NB4 (cell line): Measurements from ENCODE around the gene CD79A.

Source experiments
- DNase-seq: peaks from one replicate; pipeline ENCODE4 v3.0.0; 2010; ENCODE audit warnings: low read depth
- H3K4me3 ChIP-seq: one replicate; pipeline ENCODE4 v1.5.1; 2011; ENCODE audit warnings: mild to moderate bottlenecking, low read depth, low read length, moderate library complexity
- CTCF ChIP-seq: IDR thresholded peaks from one replicate; pipeline ENCODE4 v1.5.1; 2012; ENCODE audit warnings: low read depth, low read length
- MAX ChIP-seq: IDR thresholded peaks from 2 replicates; pipeline ENCODE4 v1.6.1; 2011; ENCODE audit warnings: low read depth, low read length
- MYC ChIP-seq: IDR thresholded peaks from 2 replicates; pipeline ENCODE4 v1.6.1; 2011; ENCODE audit warnings: low read depth, low read length
- POLR2A ChIP-seq: IDR thresholded peaks from 2 replicates; pipeline ENCODE4 v1.6.1; 2011; ENCODE audit warnings: mild to moderate bottlenecking; ENCODE audit not compliant: insufficient read length; ENCODE audit errors: extremely low read depth

The CD79A gene

GRCh38 chr19:41922585-41922984, 45.5 kb downstream of the CD79A start:
- H3K4me3 ChIP-seq = no peak overlapping the region
- no peak for DNase-seq
- TF ChIP-seq MYC (no peak), POLR2A (no peak), MAX (no peak), CTCF (no peak)

GRCh38 chr19:41923045-41923788, 46.1 kb downstream of the CD79A start:
- H3K4me3 ChIP-seq = no peak overlapping the region
- TF ChIP-seq POLR2A = no peak
- no peak for TF ChIP-seq CTCF
- DNase-seq = no peak

- no peak overlapping the region for H3K4me3 ChIP-seq
- no peak for DNase-seq
- no peak for TF ChIP-seq CTCF
- TF ChIP-seq POLR2A = no peak
- no peak for TF ChIP-seq MYC
- TF ChIP-seq MAX = no peak
These were observed 47.4 kb downstream of the CD79A start for GRCh38 chr19:41924151-41925145.

- no peak for DNase-seq
- H3K4me3 ChIP-seq = no peak overlapping the region
- TF ChIP-seq MYC (no peak), CTCF (no peak), POLR2A (no peak), MAX (no peak)
These were observed 48.3 kb downstream of the CD79A start for GRCh38 chr19:41925208-41926003.

- no peak for DNase-seq
- no peak for TF ChIP-seq MYC
- TF ChIP-seq POLR2A = no peak
- TF ChIP-seq CTCF = no peak
- no peak for TF ChIP-seq MAX
These were observed 49.1 kb downstream of the CD79A start for GRCh38 chr19:41926028-41926762.

More at GRCh38 chr19:41926028-41926762, 49.1 kb downstream of the CD79A start:
- H3K4me3 ChIP-seq = no peak overlapping the region
